Activated effector memory CD4-positive, alpha-beta T cell treated with Interleukin-2 at 50 U/mL for 16 hours (primary cell): Measurements from ENCODE around the gene LZTS2.

Source experiments
- DNase-seq: peaks from one replicate; pipeline ENCODE4 v3.0.0-alpha.2; 2020

Gene LZTS2

DNA sequence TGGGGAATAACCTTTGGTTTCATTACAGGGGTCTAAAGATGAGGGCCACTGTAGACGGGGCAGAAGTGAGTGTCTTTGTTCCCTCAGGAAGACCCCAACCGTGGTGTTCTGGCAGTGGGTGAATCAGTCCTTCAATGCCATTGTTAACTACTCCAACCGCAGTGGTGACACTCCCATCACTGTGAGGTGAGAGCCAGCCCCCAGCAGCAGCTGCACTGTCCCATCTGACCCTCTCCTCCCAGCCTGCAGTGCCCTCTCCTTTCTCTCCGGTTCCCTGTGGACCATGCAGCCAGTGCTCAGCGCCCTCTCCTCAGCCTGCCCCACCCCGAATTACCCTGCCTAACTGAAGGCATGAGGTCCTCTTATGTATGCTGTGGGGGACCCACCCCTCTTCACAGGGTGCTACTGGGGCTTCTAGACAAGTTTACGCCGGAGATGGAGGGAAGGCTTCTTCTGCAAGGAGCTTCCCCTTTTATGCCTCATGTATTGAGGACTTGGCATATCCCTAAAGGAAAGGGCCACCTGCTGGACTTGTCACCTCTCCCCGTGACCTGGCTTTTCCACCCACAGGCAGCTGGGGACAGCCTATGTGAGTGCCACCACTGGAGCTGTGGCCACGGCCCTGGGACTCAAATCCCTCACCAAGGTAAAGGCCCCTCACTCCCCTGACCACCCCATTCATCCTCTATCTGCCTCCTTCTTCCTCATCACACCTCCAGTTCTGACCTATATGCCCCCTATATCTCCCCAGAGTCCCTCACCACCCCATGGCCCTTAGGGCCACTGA, 36.5 kb downstream of the LZTS2 start:
- DNase-seq = no peak

DNA sequence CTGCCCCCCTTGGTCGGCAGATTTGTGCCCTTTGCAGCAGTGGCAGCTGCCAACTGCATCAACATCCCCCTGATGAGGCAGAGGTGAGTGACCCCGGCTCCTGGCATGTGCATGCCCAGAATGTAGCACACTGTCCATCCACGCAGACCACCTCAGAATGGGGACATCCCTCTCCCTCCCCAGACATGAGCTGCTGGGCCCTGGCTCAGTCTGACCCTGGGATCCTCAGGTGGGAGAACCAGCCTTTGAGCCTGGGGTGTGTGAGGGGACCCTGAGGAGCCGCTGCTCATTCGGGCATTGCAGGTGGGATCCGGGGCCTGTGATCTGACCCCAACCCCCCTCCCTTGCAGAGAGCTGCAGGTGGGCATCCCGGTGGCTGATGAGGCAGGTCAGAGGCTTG, 37.1 kb downstream of the LZTS2 start:
- DNase-seq = no peak

DNA sequence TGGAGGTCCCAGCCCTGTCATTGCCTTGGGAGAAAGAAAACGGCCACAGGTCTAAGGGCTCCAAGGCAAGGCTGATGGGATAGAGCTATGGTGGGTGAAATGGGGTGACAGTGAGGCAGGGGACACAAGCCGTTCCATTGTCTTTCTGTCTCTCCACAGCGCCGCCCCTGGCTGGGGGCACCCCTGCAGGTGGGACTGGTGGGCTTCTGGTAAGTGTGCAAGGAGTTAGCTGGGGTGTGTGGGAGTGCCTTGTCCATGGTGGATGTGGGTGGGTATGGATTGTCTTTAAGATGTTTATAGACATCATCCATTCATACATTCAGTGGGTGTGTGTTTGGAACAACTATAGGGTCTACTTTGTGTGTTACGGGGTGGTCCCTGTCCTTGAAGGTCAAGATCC, 38.9 kb downstream of the LZTS2 start:
- no peak for DNase-seq

- DNase-seq = no peak
Measured at GRCh38 chr10:101040061-101040460, 40.5 kb downstream of the LZTS2 start.

GRCh38 chr10:101040851-101041250, 41.2 kb downstream of the LZTS2 start:
- no peak for DNase-seq

DNA sequence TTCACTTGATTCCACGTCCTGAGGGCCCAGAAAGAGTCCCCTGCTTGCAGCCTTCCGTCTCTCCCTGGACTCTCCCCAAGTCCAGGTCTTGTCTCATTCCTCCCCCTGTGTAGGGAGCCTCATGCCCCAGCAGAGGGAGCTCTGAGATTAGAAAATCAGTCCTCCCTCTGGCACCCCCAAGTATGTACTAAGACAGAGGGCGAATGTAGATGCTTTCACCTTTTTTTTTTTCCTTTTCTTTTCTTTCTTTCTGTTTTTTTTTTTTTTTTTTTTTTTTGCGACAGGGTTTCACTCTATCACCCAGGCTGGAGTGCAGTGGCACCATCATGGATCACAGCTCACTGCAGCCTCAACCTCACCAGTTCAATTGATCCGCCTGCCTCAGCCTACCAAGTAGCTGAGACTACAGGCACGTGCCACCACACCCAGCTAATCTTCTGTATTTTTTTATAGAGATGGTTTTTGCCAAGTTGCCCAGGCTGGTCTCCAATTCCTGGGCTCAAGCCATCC, 41.7 kb downstream of the LZTS2 start:
- DNase-seq = peak; percentile 53

- DNase-seq = no peak
Measured at GRCh38 chr10:101042118-101042517, 42.5 kb downstream of the LZTS2 start.

DNA sequence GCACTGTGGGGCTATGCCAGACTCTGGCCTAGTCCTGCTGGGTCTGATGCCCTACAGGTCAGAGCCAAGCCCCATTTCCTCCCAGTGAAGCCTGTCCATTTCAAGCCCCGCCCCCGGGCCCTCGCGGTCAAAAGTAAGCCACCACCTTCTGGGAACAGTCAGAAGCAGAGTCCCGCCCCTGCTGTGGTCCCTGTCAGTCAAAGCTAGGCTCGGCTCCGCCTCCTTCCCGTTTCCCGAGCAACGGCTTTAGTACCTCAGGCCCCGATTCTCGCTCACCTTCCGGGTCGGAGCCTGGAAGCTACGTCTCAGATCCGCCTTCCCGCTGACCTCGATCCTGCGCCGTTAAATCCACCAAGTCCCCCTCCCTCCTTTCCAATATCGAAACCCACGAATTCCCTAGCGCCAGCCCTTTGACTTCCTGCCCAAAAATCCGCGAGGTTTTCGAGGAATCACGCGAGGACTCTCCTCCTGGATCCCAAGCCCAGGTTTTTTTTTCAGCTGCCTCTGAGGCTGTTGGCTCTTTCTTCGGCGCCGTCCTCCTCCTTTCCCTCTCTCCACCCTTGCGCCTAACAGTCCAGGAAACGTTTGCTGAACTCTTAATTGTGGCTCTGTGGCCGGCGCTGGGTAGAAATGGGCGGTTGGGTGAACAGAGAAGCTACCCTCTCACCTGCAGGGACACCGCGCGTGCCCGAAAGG, 43.2 kb downstream of the LZTS2 start:
- DNase-seq = peak; percentile 76

DNA sequence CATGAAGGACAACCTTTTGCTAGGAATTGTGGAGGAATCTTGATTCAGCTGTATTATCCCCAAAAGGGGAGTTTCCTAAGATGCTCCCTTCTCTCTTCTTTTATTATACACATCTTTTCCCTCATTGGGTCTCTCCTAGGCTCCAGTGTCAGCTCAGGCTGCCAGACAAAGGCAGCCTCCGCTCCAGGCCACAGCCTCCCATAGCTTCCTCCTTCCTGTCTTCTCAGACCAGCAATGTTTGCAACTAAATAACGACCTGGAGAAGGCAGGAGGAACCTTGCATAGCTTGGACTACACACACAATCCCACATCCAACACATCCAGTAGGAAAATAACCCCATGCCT, 43.7 kb downstream of the LZTS2 start:
- DNase-seq = no peak

DNA sequence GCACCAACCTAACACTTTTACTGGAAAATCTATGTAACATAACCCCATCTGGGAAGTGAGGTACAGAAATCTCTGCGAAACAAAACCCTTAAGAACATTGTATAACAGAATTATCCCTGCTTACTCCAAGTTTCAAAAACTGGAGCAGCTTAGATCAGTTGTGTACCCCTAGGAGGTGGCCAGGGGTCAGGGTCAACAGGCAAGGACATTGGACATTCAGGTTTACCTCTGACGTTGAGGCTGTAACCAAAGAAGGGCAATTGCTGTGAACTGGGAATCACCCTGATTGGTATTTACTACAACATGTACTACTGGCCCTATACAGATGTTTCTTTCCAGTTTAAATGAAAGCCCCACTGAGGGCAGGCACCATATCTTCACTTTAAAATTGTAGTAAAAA, 44.5 kb downstream of the LZTS2 start:
- DNase-seq = no peak

GRCh38 chr10:101046332-101047238, 47.0 kb downstream of the LZTS2 start:
- DNase-seq = no peak

- no peak for DNase-seq
Measured at GRCh38 chr10:101047268-101047667, 47.7 kb downstream of the LZTS2 start.

DNA sequence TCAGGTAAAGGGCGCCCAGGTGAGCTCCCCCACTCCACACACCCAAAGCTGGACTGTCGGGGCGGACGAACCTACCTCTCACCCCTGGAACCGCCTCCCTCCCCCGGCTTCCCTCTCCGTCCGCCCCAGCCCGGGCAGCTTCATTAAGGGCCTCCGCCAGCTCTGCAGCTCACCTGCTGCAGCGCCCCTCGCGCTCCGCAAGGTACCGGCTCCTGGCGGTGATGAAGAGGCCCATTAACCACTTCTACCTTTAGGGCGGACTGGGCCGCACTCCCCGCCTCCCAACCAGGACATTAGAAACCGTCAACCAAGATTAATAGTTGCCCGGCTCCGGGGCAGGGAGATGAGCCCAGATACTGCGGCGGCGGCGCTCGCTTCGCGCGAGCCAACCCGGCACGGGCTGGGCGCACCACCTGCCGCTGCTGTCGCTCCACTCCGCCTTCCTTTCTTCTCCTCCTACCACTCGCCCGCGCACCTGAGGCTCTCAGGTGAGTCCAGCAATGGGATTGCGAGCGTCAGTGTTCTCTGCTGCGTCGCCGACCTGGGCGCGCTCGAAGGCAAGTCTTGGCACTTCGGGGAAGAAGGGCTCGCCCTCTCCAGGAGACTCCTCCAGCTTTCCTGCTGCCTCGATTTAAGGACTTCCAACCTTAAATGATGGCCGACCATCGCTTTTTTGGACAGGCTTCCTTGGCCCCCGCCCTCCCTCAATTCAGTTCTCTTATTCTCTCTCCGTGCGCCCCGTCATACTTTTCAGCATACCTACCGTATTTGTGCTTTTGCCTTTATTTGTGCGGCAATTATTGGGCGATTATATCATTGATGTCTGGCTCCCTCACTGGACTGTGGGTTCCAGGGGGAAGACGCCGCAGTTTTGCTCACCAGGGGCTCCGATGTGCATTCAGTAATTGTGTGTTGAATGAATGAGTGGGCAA, 48.6 kb downstream of the LZTS2 start:
- no peak for DNase-seq

GRCh38 chr10:101050208-101051069, 50.8 kb downstream of the LZTS2 start:
- DNase-seq = peak; percentile 71

DNA sequence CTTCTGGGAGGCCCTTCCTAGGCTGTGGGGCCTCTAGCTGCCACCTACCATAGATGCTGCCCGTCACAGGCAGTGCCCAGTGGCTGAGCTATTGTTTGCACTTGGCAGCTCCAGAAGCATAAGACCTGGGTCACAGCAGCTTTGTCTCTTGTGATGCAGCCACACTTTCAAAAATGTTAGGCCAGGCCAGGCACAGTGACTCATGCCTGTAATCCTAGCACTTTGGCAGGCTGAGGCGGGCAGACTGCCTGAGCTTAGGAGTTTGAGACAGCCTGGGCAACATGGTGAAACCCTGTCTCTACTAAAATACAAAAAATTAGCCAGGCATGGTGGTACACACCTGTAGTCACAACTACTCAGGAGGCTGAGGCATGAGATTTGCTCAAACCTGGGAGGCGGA, 52.7 kb downstream of the LZTS2 start:
- DNase-seq = no peak

GRCh38 chr10:101053516-101053915, 53.9 kb downstream of the LZTS2 start:
- no peak for DNase-seq

DNA sequence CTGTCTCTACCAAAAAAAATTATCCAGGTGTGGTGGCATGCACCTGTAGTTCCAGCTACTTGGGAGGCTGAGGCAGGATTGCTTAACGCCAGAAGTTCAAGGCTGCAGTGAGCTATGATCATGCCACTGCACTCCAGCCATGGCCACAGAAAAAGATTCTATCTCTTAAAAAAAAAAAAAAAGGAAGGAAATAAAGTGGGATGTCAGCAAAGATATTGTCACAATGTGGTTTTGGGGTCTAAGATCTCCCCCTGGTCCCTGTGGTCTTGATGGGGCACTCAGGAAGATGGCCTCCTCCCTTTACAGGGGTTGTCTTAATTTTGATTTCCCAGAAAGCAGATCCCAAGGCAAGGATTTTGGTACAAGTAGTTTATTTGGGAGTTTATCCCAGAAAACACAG, 54.7 kb downstream of the LZTS2 start:
- DNase-seq = no peak

- DNase-seq = no peak
Measured at GRCh38 chr10:101054876-101055275, 55.3 kb downstream of the LZTS2 start.

GRCh38 chr10:101055411-101055810, 55.8 kb downstream of the LZTS2 start:
- no peak for DNase-seq

DNA sequence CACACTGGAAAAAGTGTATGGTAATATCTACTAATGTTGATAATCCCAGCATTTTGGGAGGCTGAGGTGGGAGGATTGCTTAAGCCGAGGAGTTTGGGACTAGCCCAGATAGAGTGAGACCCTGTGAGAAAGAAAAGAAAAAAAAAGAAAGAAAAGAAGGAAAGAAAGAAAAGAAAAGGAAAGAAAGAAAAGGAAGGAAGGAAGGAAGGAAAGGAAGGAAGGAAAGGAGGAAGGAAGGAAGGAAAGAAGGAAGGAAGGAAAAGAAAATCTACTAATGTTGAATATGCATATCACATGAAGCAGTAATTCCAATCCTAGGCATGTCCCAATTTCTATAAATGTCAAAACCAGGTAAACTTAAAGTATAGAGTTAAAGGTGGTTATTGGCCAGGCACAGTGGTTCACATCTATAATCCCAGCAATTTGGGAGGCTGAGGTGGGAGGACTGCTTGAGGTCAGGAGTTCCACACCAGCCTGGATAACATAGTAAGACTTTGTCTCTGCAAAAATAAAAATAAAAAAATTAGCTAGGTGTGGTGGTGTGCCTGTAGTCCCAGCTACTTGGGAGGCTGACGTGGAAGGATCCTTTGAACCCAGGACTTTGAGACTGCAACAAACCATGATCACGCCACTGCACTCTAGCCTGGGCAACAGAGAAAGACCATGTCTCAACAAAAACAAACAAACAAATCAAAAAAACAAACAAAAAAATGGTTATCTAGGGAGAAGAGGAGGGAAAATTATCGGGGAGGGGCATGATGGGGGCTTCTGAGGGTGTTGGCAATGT, 57.0 kb downstream of the LZTS2 start:
- no peak for DNase-seq
